Left hindlimb (tissue), 1 donor: ENCODE measurements around the gene PREX1.
"Not testable (repeated sequence)": the region's sequence is repeated elsewhere in the genome, so short reads cannot be mapped to it uniquely, and the experiment has no call there.

ENCODE experiments used
- DNase-seq: peaks from one replicate; pipeline ENCODE4 v3.0.0-alpha.2; 2018

PREX1 gene

GRCh38 chr20:48771542-48771941 is 56.3 kb downstream of the PREX1 start:
- no peak for DNase-seq

GRCh38 chr20:48770700-48771442 is 56.9 kb downstream of the PREX1 start:
- no peak for DNase-seq

- no peak for DNase-seq
These were observed 58.5 kb downstream of the PREX1 start for GRCh38 chr20:48769069-48769983.

- no peak for DNase-seq
These were observed 60.5 kb downstream of the PREX1 start for GRCh38 chr20:48766961-48767960.

GRCh38 chr20:48766205-48766604 is 61.6 kb downstream of the PREX1 start:
- DNase-seq: no peak

- no peak for DNase-seq
These were observed 62.4 kb downstream of the PREX1 start for GRCh38 chr20:48765359-48765758.

GRCh38 chr20:48763216-48763914 is 64.4 kb downstream of the PREX1 start:
- DNase-seq: no peak

GRCh38 chr20:48761874-48762273 is 65.9 kb downstream of the PREX1 start:
- no peak for DNase-seq

- DNase-seq: no peak
These were observed 66.6 kb downstream of the PREX1 start for GRCh38 chr20:48761023-48761785.

- DNase-seq: no peak
These were observed 67.3 kb downstream of the PREX1 start for GRCh38 chr20:48760403-48760983.

GRCh38 chr20:48759631-48760245 is 68.1 kb downstream of the PREX1 start:
- DNase-seq: no peak

- no peak for DNase-seq
These were observed 69.5 kb downstream of the PREX1 start for GRCh38 chr20:48758206-48758820.

GRCh38 chr20:48756774-48757173 is 71.0 kb downstream of the PREX1 start:
- DNase-seq: not testable (repeated sequence)

- DNase-seq: no peak
These were observed 73.5 kb downstream of the PREX1 start for GRCh38 chr20:48754292-48754691.

GRCh38 chr20:48752963-48753362 is 74.8 kb downstream of the PREX1 start:
- no peak for DNase-seq

GRCh38 chr20:48751871-48752270 is 75.9 kb downstream of the PREX1 start:
- no peak for DNase-seq

- DNase-seq: no peak
These were observed 76.7 kb downstream of the PREX1 start for GRCh38 chr20:48750941-48751635.

GRCh38 chr20:48750376-48750775 is 77.4 kb downstream of the PREX1 start:
- no peak for DNase-seq

GRCh38 chr20:48749437-48749836 is 78.4 kb downstream of the PREX1 start:
- DNase-seq: no peak
